GM19328 (cell line): ENCODE data around the gene GALNT13.

Experiments used
- ATAC-seq: cut with Tn5 transposase; IDR thresholded peaks from one replicate; pipeline ENCODE4 v1.9.1; 2021; ENCODE audit warnings: mild to moderate bottlenecking, moderate library complexity; ENCODE audit not compliant: unreplicated experiment

The GALNT13 gene

DNA sequence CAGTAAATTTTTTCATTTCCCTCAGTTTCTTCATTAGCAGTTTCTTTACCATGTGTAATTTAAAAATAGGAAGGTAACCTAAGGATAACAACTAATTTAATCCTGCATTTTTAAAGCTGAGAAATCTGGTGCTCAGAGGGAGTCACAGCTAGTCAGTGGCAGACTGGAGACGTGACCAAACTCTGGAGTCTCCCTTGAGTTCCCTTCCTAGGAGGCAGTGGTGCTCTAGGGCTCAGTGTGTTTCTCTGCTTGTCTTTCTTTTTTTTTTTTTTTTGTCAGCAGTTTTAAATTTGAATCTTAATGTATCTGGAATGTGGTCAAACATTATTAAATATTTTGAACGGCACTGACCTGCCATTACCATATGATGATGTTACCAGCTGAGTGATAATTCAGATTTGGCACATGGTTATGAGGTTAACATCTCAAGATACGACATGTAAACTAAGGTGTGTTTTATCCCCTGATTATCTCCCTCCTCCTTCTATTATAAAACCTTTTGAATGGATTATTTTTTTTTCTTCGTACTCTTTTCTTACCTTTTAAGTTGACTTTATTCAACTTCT, 226.2 kb downstream of the GALNT13 start:
- no peak for ATAC-seq

DNA sequence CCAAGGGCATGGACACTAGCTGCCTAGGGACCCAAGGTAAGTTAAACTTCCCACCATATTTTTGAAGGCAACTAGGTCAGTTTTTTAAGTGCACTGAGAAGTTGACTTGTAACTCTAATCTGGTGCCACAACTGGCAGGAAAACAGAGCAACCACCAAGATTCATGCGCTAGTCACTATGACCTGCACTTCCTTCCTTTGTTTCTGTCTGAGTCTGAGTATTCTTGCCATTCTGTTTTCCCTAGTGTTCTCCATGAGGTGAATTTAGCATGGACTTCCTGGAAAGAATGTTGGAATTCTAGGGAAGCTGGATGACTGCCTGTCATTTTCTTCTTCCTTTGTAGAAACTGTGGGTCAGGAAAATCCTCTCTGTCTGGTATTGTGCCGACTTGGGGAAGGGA, 249.0 kb downstream of the GALNT13 start:
- ATAC-seq = no peak

DNA sequence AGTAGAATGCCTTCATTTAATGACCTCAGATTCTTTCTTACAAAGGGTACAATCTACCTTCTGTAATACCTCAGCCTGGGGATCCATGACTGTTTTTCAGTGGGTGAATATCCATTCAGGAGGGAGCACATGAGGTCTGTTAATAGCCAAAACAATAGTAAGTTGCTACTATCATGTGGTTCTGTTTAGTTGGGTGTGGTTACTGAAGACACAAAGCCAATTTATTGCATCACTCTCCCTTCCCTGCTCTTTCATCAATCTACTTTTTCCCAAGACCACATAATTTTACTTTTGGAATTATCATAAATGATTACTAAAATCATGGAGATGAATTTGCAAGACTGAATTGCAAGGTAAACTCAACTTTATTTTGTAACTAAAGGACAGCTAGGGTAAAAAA, 254.2 kb downstream of the GALNT13 start:
- no peak for ATAC-seq

DNA sequence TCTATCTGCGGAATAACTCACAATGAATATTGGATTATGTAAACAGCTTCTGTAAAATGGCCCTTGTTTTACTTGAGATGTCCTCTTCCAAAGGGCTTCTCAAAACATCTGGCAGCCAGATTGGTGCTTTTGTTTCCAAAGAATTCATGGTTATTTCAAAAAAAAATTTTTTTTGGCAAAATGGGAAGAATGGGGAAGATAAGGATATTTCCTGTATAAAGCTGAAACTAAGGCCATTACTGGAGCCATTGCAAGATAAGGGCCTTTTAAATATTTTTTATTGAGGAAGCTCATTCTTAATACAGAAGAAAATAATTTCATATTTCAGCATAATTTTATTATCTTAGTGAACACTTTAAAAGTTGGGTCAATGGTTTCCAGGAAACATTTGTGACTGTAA, 259.1 kb downstream of the GALNT13 start:
- ATAC-seq = no peak

DNA sequence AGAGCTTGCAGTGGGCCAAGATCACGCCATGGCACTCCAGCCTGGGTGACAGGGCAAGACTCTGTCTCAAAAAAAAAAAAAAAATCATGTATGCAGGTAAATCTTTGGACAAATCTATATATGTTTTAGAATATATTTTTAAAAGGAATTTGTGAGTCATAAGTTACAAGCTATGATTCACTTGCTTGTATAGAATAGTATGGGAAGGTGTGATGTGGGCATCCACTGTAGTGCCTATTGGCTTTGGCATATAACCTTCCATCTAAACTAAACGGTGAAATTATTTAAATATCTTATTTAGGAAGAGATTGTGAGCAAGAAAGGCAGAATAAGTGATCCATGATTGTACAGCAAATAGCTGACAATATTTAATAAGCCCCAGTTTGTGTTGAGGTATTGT, 261.1 kb downstream of the GALNT13 start:
- no peak for ATAC-seq

DNA sequence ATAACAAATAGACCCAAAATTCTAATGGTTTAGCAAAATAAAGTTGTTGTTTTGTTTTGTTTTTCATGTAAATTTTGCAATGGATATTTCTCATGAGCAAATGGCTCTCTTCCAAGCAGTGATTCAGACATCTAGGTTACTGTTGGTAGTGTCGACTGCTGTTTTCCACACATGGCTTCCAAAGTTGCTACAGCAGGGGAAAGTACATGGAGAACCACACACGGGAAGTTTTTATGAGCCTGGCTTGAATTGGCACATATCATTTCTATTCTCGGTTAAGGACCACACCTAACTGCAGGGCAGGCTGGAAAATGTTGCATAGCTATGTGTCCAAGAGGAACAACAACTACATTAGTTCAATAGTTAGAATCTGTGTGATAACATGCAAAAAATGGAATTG, 262.1 kb downstream of the GALNT13 start:
- no peak for ATAC-seq

DNA sequence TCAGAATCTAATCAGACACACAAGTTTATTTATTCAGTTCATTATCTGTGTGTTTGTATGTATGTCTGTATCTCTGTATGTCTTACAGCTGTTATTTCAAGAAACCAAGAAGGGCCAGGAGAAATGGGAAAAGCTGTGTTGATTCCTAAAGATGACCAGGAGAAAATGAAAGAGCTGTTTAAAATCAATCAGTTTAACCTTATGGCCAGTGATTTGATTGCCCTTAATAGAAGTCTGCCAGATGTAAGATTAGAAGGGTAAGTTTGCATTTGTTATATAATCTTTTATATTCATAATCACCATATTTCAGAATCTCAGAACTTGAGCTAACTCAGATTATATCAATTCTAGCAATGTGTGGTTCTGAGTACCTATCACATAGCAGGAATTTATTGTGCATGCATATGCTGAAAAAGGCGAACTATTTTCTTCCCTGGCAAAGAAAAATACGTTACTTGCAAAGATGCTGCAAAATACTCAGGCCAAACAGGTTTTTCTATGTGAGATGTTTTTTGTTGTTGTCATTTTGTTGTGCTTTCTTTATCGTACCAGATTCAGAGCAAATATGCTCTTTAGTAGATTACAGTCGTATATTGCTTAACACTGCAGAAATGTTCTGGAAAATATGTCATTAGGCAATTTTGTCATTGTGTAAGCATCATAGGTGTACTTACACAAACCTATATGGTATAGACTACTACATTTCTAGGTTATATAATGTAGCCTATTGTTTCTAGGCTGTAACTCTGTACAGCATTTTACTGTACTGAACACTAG, 268.7 kb downstream of the GALNT13 start:
- no peak for ATAC-seq

DNA sequence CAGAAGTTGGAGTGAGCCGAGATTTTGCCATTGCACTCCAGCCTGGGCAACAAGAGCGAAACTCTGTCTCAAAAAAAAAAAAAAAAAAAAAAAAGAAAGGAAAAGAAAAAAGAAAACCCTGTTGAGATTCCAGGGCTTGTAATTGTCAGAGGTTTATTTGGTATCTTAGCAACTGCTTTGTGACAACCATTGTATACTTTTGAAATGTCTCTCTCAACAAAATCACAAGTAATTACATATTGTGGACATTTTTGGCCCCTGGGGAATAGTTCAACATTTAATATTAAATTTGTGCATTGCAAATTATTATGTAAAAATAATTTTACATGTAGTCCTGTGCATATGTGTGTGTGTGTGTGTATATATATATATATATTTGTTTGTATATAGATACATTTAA, 270.8 kb downstream of the GALNT13 start:
- ATAC-seq = no peak

DNA sequence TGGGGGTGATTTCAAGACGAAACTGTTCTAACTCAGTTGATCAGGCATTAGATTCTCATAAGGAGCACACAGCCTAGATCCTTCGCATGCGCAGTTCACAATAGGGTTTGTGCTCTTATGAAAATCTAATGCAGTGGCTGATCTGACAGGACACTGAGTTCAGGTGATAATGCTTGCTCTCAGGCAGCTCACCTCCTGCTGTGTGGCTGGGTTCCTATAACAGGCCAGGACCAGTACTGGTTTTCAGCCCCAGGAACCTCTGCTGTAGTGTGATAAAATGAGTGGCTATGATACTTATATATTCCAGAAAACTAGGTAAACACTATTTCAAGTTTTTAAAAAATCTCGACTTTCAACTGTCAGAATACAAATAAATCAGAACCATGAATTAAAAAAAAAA, 271.4 kb downstream of the GALNT13 start:
- no peak for ATAC-seq

DNA sequence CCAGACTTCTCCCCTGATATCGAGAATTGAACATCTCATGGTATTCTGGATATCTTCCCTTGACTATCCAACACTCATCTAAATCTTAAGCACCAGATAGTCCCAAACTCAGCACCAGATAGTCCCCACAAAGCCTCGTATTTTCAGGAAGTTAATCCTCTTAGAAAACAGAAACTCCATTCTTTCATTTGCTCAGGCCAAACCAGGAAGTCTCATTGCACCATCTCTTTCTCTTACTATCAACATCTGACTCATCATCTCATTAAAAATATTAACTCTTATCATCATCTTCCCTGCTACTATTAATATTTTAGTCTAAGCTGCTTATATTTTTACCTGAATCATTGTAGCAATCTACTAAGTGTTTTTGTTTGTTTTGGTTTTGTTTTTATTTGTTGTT, 286.4 kb downstream of the GALNT13 start:
- no peak for ATAC-seq

DNA sequence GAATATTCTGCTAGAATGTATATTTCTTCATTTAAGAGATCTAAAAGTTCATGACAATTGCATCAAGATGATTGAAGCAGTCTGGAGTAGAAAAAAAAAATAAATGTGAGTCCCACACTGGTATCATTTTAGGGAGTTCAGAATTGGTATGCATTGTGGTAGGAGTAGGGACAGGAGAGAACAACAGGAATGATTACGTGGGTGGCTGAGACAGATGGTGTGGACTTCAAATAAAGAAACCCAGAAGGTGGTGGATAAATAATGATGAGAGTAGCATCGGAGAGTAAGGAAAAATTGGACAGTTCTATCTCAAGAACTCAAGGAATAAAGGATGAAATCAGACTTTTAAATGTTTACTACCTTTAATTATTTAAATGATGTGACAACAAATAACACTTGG, 289.6 kb downstream of the GALNT13 start:
- no peak for ATAC-seq

DNA sequence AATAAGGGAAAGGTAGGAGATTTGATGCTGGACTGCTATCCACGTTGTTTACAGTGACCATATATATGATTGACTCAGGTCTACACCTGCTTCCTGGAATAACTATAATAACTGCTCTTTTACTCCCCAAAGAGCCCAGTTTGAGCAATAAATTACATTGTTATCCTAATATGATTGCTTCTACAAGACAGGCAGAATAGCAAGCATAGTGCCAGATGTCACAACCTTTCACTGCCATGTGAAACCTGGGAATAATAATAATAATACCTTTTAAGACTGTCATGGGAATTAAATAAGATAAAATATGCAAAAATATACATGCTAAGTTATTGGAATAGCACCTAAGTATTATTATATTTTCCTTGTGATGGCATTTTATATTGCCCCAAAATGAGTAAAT, 298.7 kb downstream of the GALNT13 start:
- ATAC-seq = no peak

DNA sequence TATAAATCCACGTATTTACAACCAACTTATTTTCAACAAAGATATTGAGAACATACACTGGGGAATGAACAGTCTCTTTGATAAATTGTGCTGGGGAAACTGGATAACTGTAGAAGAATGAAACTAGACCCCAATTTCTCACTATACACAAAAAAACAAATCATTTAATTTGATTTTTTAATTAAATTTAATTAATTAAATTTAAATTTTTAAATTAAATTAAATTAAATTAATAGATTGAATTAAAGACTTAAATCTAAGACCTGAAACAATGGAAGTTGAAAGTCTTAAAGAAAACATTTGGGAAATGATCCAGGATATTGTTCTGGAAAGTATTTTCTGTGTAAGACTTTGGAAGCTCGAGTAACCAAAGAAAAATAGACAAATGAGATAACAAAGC, 301.4 kb downstream of the GALNT13 start:
- no peak for ATAC-seq

DNA sequence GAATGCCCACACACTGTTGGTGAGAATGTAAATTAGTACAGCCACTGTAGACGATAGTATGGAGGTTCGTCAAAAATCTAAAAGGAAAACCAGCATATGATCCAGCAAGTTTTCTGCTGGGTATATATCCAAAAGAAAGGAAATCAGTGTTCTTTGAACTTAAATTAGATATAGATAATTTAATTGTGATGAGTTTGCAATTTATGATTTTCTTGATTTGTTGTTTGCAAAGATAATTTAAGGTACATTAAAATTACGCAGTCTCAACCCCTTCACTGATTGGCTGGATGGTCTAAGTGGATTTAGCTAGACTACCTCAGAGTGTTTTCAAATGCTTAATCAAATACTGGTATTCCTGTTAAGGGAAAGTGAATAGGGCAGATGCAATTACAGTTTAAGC, 302.2 kb downstream of the GALNT13 start:
- ATAC-seq = no peak

DNA sequence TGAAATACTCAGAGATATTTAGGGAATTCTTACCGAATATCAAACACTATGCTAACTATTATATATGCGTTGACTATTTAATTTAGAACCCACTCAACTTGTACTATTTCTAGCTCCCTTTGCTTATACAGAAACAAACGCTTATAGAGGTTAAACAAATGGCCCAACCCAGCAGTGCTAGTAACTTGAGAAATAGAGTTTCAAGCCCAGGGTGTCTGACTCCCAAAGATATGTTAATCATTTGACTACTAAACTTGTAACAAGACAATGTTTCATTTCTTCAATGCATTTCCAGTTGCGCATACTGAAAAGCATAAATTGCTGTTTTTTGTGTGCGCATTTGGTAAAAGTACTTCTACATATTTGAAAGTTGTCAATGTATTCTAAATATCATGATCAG, 310.3 kb downstream of the GALNT13 start:
- no peak for ATAC-seq

DNA sequence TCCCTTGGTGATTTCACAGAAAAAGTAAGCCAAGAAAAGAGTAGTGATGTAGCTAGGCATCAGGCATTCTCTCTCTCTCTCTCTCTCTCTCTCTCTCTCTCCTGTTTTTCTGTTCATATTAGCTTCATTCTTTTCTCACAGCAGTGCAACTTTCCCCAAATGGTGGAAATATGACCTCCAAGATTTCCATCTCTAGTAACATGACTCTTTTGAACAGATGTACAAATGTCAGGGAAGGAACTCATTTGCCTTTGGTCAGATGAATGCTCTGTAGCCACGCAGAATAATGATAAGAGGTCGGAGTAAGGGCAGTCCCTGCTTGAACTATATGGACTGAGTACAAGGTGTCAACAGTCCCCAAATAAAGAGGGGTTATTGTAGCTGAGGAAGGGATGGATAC, 316.2 kb downstream of the GALNT13 start:
- no peak for ATAC-seq

DNA sequence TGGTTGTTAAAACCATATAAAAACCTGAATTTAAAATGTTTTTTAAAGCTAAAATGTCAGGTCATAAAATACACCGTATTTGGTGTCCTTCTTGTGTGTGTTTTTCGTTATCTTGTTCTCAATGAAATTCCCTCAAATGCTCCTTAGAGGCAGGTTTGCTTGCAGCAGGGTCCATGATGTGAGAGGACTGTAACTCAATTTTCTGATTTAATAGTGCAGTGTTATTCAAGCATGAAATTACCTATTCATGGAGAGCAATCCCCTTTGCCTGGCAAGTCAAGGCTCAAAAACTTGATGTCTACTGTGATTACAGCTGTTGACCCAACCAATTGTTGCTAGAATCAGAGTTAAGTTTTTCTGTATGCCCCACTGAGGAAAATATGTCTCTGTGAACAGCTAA, 318.2 kb downstream of the GALNT13 start:
- ATAC-seq = no peak

DNA sequence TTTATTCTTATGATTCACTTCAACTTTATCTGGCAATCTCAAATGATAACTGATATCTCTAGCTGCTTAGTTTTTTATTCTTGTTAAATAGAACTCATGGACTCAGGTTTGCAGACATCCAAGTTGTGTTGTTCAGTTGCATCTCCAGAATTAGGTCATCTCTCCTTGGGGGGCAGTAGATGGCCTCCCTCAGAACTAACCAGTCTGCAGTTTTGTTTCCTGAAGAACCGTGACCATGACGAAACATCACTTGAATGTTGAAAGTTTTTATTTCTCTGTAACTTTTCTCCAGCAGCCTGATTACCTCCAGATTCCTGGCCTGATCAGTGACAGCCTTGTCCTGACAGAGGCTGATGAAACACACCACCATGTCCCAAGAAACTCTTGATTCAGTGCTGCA, 321.5 kb downstream of the GALNT13 start:
- no peak for ATAC-seq

DNA sequence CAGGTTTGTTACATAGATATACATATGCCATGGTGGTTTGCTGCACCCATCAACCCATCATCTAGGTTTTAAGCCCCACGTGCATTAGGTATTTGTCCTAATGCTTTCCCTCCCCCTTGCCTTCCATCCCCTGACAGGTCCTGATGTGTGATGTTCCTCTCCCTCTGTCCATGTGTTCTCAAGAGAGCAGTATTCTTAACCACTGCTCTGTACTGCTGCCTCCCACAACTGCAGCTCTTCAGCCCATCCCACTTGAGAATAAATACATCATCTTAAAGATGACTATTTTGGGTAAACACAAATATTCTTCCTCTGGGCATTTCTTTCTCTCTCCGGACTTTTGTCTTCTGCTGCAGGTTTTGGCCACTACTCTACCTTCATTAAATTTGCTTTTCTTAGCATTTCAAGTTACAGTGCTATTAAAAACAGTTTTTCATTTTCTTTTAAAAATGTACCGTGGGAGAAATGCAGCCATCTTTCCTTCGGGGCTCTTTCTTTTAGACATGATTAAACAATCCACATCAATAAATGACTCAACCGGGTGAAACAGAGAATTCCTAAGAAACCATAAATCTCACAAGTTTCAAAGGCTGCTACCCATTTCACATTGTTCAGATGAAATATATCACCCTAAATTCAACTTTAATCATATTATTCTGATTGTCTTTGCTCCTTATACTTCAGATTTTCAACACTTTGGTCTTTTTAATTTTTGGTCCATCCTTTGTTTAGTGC, 323.4 kb downstream of the GALNT13 start:
- no peak for ATAC-seq

DNA sequence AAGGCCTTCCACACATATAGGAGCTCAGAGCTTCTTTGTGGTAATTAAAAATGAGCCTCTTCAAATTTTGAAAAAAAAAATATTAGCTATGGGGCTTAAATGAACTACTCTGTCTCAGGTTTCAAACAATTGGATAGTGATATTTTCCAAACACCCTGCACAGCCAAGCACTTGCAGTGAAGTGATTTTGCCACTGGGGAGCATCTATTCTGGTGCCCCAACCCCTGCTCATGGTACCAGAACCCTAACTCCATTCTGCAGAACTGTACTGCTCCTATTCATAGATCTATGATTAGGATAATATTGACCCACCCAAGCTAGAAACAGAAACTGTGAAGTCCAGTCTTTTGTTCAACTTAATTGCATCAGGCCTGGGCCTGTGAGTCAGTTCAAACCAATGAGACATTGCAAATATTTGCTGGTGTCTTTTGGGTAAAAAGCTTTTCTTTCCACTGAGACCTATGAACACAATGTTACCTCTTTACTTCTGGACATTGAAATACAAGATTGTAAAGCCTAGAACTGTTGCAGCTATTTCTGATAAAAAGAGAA, 324.0 kb downstream of the GALNT13 start:
- no peak for ATAC-seq

DNA sequence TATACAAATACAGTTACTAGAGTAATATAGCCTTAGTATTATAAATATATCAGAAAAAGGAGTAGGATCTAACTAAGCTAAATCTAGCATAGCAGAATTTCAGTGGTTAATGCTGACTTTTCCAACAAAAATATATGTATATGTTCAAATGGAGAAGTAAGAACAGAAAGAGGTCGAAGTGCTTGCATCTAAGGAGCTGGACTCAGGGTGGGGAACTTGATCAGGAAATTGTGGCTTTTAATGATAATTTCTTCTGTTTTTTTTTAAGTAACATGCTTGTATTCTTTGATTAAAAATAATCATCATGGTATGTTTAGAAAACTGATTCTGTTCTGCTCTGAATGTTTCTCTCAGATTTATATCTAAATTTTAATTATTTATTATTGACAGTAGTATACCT, 327.1 kb downstream of the GALNT13 start:
- no peak for ATAC-seq

DNA sequence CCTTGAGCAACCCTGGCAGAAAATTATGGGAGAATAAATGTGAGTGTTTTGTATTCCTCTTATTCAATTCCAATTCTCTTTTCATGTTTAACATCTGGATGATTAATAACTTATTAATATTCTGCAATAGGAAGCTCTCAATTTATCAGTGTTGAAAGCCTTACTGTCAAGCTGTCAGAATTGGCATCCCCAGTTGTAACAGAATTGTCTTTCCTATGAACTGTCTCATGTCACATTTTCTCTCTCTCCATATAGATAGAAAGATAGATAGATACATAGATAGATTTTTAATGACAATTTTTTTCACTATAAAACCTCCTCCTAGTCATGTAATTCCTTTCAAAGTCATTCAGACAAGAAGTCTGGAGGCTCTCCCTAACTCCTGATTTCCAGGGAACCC, 331.5 kb downstream of the GALNT13 start:
- ATAC-seq = no peak
